ENCODE results near the gene AAK1.
"Not testable (repeated sequence)": the region's sequence is repeated elsewhere in the genome, so short reads cannot be mapped to it uniquely, and the experiment has no call there.

AAK1 gene

DNA sequence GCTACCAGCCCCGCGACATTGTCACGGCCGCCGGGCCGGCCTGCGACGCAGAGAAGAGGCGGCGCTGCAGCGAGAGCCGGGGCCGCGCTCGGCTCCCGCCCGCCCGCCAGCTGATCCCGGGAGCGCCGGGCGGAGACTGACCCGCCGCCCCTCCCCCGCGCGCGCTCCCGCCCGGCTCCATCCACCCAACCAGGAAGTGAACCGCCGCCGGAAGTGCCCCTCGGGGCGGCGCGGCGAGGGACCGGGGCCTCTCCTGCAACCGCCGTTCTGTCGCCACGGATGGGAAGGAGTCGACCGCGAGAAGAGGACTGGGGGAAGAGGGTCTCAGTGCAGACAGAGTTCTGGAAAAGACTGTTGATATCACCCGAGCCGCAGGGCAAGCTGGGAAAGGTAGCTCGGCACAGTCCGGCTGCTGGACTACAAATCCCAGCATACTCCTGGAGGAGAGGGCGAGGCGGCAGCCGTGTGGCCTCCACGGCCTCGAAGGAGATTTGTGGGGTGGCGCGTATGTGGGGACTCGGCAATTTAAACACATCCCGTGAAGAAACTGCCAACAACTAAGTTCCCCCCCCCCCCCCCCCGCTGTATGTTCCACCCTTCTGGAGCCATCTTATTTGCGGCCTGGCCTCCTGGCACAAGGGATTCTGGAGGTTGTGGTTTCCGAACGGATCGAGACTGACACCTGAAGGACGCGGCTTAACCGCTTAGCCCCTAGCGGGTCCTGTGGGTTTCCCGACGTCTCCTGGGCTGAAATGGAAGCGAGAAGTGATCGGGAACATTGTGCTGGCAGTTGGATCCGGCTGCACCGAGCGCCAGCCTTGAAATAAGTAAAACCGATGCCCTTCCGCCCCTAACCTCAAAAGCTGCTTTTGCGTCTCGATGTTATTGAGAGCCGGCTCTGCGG, at the start of gene AAK1:
AAK1 (minus strand) TSS at position 138 of the 904 bp plus-strand sequence. CDS start 699 bp downstream, outside the sequence.
- in situ Hi-C loops (cut with MboI; ENCODE audit: low sequenced_read_pairs) = no loop called here

DNA sequence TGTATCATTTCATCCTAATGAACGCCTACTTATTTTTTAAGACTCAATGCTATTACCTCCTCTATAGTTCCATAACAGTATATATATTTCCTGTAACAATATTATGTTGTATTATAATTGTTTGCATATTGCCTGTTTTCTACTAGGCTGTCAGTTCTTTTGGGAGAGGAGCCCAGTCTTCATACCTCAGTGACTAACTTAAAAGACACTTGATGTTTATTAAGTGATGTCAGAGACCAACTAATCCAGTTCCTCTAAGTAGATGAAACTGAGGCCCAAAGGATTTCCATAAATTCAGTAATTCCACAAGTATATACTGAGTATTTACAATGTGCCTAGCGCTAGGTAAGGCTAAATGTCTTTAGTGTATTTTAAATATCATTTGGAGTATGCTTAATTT, 48.9 kb upstream of the AAK1 start:
- in situ Hi-C loops (cut with MboI; ENCODE audit: low sequenced_read_pairs) = no loop called here

DNA sequence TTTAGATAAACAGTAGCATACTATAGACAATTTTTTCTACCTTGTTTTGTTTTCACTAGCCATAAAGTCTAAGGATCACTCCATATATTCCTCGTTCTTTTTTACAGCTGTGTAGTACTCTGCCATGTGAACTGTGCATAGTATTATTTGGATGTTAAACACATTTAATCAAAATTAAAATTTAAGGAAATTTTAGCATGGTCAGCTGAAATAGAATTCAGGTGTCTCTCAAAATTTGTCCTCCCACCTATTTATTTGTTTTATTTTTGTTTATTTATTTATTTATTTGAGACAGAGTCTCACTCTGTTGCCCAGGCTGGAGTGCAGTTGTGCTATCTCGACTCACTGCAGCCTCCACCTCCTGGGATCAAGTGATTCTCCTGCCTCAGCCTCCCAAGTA, 46.4 kb upstream of the AAK1 start:
- in situ Hi-C loops (cut with MboI; ENCODE audit: low sequenced_read_pairs) = no loop called here

DNA sequence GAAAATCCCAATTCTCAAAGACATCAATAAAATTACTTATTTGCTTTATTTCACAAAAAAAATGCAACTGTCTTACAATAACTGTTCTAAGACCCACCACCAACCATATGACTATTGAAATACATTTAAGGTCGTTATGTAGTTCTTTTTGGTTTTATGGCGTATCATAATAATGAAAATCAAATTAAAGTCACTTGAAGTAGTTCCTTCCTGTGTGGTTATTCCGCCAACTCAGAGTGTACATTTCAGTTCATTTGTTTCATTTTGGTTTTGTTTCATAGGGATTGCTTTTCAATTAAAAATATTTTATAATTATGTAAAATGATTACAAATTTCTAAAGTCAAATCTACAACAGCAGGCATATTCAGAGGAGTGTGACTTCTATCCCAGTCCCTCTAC, 45.9 kb upstream of the AAK1 start:
- in situ Hi-C loops (cut with MboI; ENCODE audit: low sequenced_read_pairs) = no loop called here

DNA sequence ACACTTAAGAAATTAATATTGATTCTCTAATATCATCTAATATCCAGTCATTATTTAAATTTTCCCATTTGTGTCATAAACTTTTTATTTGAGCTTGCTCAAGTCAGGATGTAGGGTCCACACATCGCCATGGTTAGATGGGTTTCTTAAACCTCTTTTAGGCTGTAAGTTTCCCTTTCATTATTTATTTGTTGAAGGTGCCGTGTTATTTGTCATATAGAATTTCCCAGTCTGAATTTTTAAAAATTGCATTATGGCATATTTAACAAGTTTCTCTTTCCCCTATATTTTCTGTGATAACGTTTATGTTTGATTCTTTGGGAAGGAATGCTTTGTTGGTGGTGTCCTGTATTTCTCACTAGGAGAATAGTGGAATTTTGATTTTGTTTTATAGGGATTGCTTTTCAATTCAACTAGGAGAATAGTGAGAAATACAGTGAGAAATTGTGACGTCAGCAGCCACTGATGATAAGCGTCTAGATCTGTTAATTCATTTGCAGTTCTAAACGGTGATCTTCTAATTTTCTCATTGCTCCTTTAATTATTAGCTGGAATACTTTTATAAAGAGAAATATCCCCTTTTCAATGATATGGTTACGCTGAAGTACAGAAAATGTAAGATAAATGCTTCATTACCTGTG, 44.6 kb upstream of the AAK1 start:
- in situ Hi-C loops (cut with MboI; ENCODE audit: low sequenced_read_pairs) = no loop called here

DNA sequence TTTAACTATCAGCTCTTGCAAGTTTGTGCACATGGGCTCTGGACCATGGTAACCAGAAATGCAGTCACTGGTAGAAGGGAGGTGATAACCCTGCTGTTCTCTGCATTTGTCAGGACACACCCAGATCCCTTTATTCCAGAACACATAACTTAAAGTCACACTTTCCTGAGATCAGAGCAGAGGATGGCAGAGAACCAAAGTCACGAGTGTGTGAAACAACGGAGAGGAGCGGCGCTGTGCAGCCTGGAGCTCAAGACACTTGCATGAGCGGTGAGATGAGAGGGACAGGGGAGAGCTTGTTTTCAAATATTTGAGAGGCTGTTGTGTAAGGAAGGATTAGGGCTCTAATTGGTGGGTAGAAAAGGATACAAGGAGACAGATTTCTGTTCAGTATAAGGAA, 43.3 kb upstream of the AAK1 start:
- in situ Hi-C loops (cut with MboI; ENCODE audit: low sequenced_read_pairs) = no loop called here

DNA sequence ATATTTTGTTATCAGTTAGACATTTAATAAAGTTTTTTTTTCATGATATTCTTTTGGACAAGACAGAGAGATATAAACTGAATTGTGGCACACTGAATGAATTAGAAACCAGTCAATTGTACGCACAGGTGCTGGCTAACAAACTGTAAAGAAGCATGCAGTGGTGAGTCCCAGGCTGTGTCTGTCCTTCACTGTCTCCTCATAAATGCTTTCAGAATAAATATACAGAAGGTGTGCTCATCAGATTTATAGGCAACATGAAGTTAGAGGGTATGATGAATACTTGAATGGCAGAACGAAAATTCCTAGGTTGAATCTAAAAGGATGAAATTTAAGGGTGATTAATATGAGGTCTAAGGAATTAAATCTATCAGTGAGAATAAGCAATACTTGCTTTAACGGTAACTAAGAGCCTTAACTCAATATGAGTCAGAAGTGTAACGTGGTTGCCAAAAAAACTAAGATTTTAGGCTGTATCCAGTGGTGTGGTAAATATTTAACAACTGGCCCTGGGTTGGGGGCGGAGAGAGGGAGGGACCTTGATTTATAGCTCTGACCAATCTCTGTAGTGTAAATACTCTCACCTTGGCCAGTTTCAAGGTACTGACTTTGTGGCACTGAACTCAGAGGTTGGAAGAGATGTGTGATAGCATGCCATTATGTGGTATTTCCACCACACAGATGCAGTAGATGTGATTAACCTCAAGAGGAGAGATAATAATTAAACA, 41.9 kb upstream of the AAK1 start:
- in situ Hi-C loops (cut with MboI; ENCODE audit: low sequenced_read_pairs) = no loop called here

DNA sequence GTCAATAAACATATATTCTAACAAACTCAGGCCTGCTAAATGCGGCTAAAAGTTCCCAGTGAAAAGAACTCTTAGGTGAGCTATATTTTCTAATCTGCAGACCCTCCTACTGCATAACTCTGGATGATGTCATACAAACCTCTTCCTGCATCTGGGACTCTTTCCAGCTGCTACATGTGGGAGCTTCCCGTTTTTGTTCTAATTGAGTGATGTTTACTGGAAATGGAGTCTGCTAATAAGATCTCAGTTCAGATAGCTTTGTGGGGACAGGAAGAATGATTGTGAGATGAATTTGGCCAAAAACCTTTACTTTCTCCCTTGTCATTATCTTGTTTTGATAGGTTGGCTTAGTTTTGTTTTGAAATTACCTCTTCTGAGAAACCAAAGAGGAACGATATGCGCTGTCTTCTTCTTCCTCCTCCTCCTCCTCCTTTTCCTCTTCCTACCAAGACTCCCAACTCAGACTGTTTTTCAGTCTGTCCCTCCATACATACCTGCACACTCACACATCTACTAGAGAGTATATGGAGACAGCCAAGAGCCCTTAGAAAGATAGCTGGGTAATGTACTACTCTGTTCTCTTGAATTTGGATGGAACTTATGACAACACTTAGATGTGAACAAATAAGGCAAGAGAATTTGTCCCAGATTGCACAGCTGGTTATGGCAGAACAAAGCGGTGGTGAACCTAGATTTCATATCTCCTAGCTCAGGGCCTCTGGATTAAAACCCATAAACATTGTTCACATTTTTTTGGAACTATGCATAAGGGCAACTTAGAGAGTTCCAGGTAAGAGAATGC, 39.8 kb upstream of the AAK1 start:
- in situ Hi-C loops (cut with MboI; ENCODE audit: low sequenced_read_pairs) = no loop called here

DNA sequence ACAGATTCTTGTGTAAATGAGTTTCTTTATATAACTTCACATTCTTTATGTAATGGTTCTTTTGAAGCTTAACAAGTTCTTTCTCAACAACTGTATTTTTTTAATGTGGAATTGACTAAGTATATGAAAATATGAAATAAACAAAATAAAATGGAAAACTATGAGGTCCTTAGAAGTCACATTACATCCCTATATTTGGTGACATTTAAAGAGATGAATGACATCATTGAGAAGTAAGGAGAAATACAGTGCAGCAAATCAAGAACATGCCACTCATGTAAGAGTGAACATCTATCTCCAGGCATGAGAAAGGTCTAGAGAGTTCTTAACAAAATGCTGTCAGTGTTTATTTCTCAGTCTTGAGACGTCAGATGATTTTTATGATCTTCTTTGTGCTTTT, 39.0 kb upstream of the AAK1 start:
- in situ Hi-C loops (cut with MboI; ENCODE audit: low sequenced_read_pairs) = no loop called here

DNA sequence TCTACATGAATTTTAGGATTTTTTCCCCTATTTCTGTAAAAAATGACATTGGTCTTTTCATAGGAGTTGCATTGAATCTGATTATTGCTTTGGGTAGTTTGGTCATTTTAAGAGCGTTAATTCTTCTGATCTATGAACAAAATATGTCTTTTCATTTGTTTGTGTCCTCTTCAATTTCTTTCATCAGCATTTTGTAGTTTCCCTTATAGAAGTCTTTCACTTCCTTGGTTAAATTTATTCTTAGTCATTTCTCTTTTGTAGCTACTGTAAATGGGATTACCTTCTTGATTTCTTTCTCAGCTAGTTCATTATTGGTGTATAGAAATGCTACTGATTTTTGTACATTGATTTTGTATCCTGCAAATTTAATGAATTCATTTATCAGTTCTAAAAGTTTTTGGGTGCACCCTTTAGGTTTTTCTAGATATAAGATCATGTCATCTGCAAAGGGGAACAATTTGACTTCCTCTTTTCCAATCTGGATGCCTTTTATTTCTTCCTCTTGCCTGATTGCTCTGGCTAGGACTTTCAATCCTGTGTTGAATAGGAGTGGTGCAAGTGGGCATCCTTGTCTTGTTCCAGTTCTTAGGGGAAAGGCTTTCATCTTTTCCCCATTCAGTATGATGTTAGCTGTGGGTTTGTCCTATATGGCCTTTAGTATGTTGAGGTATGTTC, 36.6 kb upstream of the AAK1 start:
- in situ Hi-C loops (cut with MboI; ENCODE audit: low sequenced_read_pairs) = no loop called here

DNA sequence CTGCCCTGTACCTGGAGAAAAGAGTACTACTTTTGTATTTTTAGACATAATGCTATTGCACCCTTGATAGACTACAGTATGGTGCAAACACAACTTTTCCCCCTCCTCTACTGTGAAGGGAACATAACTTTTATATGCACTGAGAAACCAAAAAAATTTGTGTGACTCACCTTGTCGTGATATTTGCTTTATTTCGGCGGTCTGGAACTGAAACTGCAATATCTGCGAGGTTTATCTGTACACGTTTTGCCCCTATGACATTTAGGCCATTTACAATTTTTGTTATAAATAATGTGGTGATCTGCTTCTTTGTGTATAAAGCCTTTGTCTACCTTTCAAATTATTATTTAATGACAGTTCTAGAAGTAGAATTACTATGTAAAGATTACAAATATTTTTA, 34.4 kb upstream of the AAK1 start:
- in situ Hi-C loops (cut with MboI; ENCODE audit: low sequenced_read_pairs) = no loop called here

DNA sequence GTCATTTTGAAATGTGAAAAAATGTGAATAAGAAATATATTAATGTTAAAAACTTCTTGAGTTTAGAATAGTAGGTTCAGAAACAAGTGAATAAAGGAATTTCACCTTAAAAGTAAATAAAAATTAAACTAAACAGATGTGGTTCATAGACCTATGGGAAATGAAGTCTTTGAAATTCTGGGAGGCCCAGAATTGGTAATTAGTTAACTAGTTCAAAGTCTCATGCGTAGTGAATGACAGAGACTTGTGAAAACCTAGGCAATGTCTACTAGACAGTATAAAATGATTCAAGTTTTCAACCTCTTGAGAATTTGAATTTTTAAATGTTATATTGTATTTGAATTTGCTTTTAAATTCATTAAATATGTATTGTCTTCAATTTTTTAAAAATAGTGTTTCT, 32.6 kb upstream of the AAK1 start:
- in situ Hi-C loops (cut with MboI; ENCODE audit: low sequenced_read_pairs) = no loop called here

DNA sequence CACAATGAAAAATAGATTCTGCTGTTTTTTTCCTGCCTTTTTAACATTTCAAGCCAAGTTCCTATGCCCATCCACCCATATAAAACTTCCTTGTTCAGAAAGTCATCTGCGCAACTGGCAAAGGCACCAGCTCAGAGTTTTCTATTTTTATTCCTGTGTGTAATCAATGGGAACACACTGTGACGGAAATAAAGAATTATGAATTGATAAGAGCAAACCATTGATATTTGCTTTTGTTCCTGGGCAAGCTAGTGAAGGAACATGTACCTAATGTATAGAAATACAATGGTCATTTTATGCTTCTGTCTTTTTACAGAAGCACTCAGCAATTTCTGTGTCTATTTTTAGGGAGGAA, 30.8 kb upstream of the AAK1 start:
- in situ Hi-C loops (cut with MboI; ENCODE audit: low sequenced_read_pairs) = no loop called here

DNA sequence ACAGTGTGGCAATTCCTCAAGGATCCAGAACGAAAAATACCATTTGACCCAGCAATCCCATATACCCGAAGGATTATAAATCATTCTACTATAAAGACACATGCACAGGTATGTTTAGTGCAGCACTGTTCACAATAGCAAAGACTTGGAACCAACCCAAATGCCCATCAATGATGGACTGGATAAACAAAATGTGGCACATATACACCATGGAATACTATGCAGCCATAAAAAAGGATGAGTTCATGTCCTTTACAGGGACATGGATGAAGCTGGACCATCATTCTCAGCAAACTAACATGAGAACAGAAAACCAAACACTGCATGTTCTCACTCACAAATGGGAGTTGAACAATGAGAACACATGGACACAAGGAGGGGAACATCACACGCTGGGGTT, 29.6 kb upstream of the AAK1 start:
- in situ Hi-C loops (cut with MboI; ENCODE audit: low sequenced_read_pairs) = not testable (repeated sequence)

DNA sequence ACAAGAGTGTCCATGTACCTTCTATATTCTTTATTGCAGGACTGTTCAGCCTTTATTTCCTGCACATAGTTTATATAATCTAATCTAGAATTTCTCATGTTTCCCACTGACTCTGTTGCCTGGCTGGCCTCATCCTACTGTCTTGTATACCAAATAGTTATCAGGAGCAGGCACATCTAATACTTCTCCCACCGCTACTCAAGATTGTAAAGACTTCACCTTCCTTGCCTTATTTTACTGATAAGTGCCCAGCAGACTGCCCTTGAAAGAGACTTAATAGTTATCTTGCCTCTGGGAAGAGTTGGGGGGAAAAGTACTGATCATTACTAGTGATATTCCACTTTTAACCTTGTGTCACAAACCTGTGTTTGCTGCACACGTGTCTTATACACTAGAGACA, 26.1 kb upstream of the AAK1 start:
- in situ Hi-C loops (cut with MboI; ENCODE audit: low sequenced_read_pairs) = no loop called here

DNA sequence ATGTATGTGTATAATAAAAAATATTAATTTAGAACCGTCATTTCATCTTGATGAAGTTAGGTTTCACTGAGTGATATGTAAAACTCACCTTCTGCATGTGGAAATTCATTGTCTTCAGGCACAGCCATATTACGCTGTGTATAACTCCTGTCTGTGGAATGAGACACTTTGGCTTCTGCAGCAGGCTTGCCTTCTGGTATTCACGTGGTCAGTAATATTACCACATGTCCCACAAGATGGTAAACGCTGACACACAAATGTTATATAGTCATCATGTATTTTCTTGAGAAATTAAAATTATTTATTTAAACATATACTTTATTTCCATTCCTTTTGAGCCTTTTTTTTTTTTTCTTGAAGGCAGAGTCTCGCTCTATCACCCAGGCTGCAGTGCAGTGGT, 25.1 kb upstream of the AAK1 start:
- in situ Hi-C loops (cut with MboI; ENCODE audit: low sequenced_read_pairs) = no loop called here

DNA sequence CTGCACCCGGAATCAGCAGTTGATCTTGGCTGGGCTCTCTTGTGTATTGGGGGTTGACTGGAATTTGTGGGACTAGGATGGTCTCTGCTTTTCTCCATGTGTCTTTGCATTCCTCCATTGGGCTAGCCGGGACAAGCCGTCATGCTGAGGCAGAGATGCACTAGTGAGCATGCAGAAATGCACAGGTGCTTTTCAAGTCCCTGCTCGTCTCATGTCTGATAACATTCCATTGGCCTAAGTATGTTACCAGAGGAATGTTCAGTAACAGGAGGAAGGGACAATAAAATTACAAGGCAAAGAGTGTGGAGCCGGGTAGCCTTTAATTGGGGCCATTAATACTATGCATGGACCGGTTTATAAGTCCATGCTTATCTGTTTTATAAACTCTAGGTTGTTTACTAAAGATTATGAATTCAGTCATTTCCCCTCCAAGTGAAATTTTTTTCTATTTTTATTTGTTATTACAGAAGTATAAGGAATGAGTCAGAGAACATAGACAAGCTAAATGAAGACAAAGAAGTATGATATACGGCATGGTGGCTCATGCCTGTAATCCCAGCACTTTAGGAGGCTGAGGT, 24.4 kb upstream of the AAK1 start:
- in situ Hi-C loops (cut with MboI; ENCODE audit: low sequenced_read_pairs) = no loop called here

DNA sequence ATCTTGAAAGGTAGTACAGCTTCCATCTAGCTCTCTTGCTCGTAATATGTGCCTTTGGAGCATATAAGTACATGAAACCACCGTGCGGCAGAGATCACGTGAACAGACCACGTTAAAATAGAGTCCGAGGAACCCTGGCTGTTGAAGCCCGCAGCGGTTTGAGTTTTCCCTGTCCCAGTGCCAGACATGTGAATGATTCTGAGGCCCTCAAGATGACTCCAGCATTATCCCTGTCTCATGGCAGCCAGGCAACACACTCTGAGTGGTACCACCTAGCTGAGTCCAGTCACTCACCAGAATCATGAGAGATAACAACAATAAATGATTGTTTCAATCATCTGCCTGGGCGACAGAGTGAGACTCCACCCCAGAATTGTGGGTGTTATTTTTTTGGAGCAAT, 21.6 kb upstream of the AAK1 start:
- in situ Hi-C loops (cut with MboI; ENCODE audit: low sequenced_read_pairs) = no loop called here

DNA sequence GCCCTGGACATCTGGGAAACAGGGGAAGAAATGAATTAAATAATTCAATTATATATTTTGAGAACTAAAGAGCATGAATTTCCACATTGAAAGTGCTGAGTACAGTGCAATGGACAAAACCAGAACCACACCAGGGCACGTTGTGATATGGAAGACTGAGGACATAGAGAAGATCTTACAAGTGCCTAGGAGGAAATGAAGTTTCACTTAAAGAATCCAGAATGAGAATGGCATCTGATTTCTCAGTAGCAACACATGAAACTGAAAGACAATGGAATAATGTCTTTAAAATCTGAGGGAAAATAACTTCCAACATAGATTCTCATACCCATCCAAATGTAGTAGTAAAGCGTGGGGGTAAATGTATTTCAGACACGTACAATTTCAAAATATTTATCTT, 20.3 kb upstream of the AAK1 start:
- in situ Hi-C loops (cut with MboI; ENCODE audit: low sequenced_read_pairs) = no loop called here

DNA sequence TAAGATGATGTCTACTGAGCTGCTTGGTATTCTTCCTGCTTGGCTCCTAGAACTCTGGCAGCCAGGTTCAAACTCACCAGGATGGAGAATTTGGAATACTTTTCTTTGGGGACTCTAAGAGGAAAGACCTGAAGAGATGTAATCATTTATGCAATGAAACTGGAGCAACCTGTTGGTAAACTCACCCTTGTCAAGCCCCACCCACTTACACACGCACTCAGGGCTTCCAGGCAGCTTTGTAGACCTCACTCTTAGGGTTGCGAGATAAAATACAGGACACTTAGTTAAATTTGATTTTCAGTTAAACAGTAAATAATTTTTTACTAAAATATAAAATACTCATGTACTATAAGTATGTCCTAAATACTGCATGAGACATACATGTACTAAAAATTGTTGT, 19.0 kb upstream of the AAK1 start:
- in situ Hi-C loops (cut with MboI; ENCODE audit: low sequenced_read_pairs) = not testable (repeated sequence)

Measured in hTERT RPE-1 (cell line).